ENCODE results near the gene ARR3.
"Not testable (repeated sequence)": the region's sequence is repeated elsewhere in the genome, so short reads cannot be mapped to it uniquely, and the experiment has no call there.

The ARR3 gene

DNA sequence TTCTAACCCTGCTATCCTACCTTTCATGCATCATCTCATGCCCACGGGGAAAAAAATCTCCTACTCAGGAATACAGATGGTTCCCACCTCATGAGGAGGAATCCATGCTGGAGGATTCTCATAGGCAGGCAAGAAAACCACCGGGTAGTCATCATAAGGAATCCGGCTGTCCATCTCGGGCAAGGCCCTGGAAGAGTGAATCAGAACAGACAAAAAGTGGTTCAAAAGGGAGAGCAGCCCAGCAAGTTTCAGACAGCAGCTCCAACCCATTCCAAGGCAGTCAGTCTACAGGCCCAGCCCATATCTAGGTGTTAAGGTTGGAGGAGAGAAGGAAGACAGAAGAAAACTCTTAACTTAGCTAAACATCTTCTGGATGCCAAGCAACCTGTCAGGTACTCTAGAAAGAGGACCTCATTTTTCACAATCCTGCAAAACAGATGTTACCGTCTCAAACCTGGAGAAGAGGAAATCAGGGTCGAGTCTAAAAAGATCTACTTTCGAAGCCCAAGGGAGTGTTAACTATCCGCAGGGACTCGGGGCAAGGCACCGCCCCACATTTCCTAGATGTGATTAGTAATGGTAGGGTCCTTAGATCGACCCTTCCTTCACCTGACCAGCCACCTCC lies 21.1 kb downstream of the ARR3 start:
- H3K9me3 ChIP-seq (ENCODE audit: control insufficient read depth, insufficient read depth, low read length), result peaks cover 2% of the 10 kb centered on the region
- H3K4me1 ChIP-seq (ENCODE audit: control insufficient read depth, insufficient read depth, low read length), result peaks cover 3% of the 10 kb centered on the region
- H3K36me3 ChIP-seq (ENCODE audit: control insufficient read depth, insufficient read depth, low read length), result peaks cover 2% of the 10 kb centered on the region
- peak overlapping the region; percentile 77 for H3K4me3 ChIP-seq (ENCODE audit: low read depth, low read length)
- H3K9ac ChIP-seq (ENCODE audit: low read depth, low read length), result peak overlapping the region; percentile 26
- H3K27me3 ChIP-seq (ENCODE audit: control insufficient read depth, insufficient read depth, low read length), result no peaks in the 10 kb centered on the region

DNA sequence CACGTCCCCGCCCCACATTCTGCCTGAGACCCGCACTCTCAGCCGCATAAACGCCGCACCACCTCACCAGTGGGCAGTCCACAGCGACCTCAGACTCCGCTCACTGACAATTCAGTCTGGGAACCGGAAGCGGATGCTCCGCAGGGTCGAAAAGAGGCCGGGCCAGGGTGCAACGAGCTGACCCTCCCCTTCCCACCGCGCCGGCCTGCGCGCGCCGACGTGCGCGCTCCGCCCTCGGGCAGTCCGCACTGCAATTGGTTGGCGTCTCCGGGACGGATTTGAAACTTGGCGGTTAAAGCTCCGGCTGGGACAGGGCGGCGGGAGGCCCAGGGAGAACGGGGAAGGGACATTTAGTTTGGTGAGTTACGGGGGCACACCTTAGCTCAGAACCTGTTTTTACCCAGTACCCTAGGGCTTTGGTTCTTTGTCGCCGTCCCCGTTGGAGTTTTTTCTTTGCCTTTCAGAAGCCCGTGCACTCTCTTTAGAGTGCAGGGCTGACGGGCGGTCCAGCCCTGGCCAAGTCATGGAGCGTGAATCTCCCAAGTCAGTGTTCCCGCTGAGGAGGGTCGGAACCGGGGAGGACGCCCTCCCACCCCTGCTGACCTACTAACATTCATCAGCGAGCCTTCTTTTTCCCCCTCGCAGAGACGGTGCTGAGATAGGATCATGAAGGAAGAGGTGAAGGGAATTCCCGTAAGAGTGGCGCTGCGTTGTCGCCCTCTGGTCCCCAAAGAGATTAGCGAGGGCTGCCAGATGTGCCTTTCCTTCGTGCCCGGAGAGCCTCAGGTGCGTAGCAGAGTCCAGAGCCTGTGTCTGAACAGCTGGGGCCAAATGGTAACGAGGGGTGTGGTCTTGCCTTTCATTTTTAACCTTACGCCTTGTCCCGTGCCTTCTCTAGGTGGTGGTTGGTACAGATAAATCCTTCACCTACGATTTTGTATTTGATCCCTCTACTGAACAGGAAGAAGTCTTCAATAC lies 21.9 kb downstream of the ARR3 start, which contains the start of the genes KIF4A and PDZD11:
Gene KIF4A (plus strand): TSS at position 312 of the 978 bp plus-strand sequence. CDS start 355 bp downstream, at position 667.
Gene PDZD11 (minus strand): TSS at position 135 of the 978 bp plus-strand sequence. CDS start 586 bp downstream, outside the sequence.
- peaks cover 2% of the 10 kb centered on the region for H3K9me3 ChIP-seq (ENCODE audit: control insufficient read depth, insufficient read depth, low read length)
- H3K9ac ChIP-seq (ENCODE audit: low read depth, low read length), result peak within 1 kb of the TSS; percentile 79
- peaks cover 3% of the 10 kb centered on the region for H3K4me1 ChIP-seq (ENCODE audit: control insufficient read depth, insufficient read depth, low read length)
- no peaks in the 10 kb centered on the region for H3K27me3 ChIP-seq (ENCODE audit: control insufficient read depth, insufficient read depth, low read length)
- H3K4me3 ChIP-seq (ENCODE audit: low read depth, low read length), result peak within 1 kb of the TSS; percentile 77
- peaks cover 2% of the 10 kb centered on the region for H3K36me3 ChIP-seq (ENCODE audit: control insufficient read depth, insufficient read depth, low read length)

DNA sequence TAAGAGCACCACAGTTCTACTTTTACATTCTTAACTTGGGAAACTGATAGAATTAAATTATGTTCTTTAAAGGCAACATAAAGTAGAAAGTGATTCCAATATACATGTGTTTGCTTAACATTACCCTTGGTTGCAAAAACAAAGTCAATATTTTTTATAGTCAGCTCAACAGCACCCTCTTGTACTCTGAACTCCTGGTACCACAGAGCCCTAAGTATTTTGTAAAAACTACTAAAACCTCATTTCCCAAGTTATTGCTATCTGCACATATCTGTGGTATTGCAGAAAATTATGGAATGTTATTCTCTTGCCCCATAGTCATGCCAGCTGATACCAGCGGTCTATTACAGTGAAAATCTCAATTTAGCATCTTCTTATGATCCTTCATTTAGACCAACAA lies 24.7 kb downstream of the ARR3 start:
- Histone ChIP-seq H3K27me3 (ENCODE audit: control insufficient read depth, insufficient read depth, low read length) (no peaks in the 10 kb centered on the region), H3K4me3 (ENCODE audit: low read depth, low read length) (no peak overlapping the region), H3K9ac (ENCODE audit: low read depth, low read length) (no peak overlapping the region), H3K9me3 (ENCODE audit: control insufficient read depth, insufficient read depth, low read length) (peaks cover 2% of the 10 kb centered on the region), H3K36me3 (ENCODE audit: control insufficient read depth, insufficient read depth, low read length) (peaks cover 3% of the 10 kb centered on the region), H3K4me1 (ENCODE audit: control insufficient read depth, insufficient read depth, low read length) (peaks cover 3% of the 10 kb centered on the region)

DNA sequence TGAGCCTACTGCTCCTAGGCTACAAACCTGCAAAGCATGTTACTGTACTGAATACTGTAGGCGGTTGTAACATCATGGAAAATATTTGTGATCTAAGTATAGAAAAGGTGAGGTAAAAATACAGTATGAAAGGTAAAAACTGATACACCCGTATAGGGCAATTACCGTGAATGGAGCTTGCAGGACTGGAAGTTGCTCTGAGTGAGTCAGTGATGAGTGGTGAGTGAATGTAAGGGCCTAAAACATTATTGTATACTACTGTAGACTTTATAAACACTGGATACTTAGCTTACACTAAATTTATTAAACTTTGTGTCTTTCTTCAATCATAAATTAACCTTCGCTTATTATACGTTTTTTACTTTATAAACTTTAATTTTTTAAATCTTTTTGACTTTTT lies 25.5 kb downstream of the ARR3 start:
- Histone ChIP-seq H3K4me1 (ENCODE audit: control insufficient read depth, insufficient read depth, low read length) (peaks cover 3% of the 10 kb centered on the region), H3K9me3 (ENCODE audit: control insufficient read depth, insufficient read depth, low read length) (no peaks in the 10 kb centered on the region), H3K4me3 (ENCODE audit: low read depth, low read length) (no peak overlapping the region), H3K9ac (ENCODE audit: low read depth, low read length) (no peak overlapping the region), H3K36me3 (ENCODE audit: control insufficient read depth, insufficient read depth, low read length) (peaks cover 3% of the 10 kb centered on the region), H3K27me3 (ENCODE audit: control insufficient read depth, insufficient read depth, low read length) (no peaks in the 10 kb centered on the region)

DNA sequence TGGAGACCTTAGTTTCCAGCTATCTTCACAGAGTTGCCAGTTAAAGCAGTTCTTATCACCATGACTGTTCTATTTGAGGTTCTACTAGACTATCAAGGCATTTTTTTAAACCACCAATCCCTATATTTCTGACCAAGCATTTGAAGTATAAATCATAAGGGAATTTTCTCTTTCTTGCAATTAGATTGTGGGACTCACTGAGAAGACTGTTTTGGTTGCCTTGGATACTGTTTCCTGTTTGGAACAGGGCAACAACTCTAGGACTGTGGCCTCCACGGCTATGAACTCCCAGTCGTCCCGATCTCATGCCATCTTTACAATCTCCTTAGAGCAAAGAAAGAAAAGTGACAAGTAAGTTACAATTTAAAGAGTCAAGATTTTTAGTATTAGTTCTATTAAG lies 33.6 kb downstream of the ARR3 start:
- no peaks in the 10 kb centered on the region for H3K27me3 ChIP-seq (ENCODE audit: control insufficient read depth, insufficient read depth, low read length)
- H3K4me1 ChIP-seq (ENCODE audit: control insufficient read depth, insufficient read depth, low read length), result no peaks in the 10 kb centered on the region
- H3K9me3 ChIP-seq (ENCODE audit: control insufficient read depth, insufficient read depth, low read length), result peaks cover 4% of the 10 kb centered on the region
- no peak overlapping the region for H3K4me3 ChIP-seq (ENCODE audit: low read depth, low read length)
- H3K36me3 ChIP-seq (ENCODE audit: control insufficient read depth, insufficient read depth, low read length), result peaks cover 3% of the 10 kb centered on the region
- H3K9ac ChIP-seq (ENCODE audit: low read depth, low read length), result no peak overlapping the region

DNA sequence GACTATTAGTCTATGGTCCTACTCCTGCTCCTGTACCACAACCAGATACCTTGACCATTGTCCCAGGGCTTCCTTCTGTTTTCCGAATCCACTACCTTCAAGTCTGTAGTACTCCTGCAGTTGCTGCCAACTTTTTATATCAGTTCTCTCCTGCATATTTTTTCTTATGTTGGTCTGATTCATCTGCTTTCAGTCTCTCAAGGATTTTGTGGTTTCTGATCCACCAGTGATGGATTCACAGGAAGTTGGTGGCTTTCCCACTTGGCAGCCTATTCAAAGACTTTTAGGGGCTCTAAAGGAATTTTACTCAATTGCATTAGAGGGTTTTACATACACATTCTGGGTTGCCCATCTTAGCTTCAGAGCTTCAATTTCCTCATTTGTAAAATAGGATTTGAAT lies 45.4 kb downstream of the ARR3 start:
- Histone ChIP-seq H3K9me3 (ENCODE audit: control insufficient read depth, insufficient read depth, low read length) (no peaks in the 10 kb centered on the region), H3K36me3 (ENCODE audit: control insufficient read depth, insufficient read depth, low read length) (no peaks in the 10 kb centered on the region), H3K4me3 (ENCODE audit: low read depth, low read length) (no peak overlapping the region), H3K9ac (ENCODE audit: low read depth, low read length) (no peak overlapping the region), H3K27me3 (ENCODE audit: control insufficient read depth, insufficient read depth, low read length) (no peaks in the 10 kb centered on the region), H3K4me1 (ENCODE audit: control insufficient read depth, insufficient read depth, low read length) (no peaks in the 10 kb centered on the region)

DNA sequence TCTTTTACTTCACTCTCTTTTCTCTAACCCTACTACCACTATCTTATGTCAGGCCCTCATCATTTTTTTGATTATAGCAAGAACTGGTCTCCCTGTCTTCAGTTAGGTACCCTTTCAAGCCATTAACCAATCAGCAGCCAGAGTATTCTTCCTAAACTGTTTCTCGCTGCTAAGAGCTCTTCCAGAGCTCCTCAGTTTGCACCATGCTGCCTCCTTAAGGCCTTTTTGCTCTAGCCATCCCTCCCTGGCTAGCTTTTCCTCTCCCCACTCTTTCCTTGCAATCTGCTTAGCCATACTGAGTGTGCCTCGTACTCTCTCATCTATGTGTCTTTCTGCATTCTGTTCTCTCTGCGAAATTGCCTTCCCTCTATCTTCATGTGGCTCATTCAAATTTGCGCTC lies 54.6 kb downstream of the ARR3 start:
- no peaks in the 10 kb centered on the region for H3K27me3 ChIP-seq (ENCODE audit: control insufficient read depth, insufficient read depth, low read length)
- H3K36me3 ChIP-seq (ENCODE audit: control insufficient read depth, insufficient read depth, low read length), result no peaks in the 10 kb centered on the region
- no peak overlapping the region for H3K9ac ChIP-seq (ENCODE audit: low read depth, low read length)
- H3K9me3 ChIP-seq (ENCODE audit: control insufficient read depth, insufficient read depth, low read length), result peaks cover 3% of the 10 kb centered on the region
- no peaks in the 10 kb centered on the region for H3K4me1 ChIP-seq (ENCODE audit: control insufficient read depth, insufficient read depth, low read length)
- H3K4me3 ChIP-seq (ENCODE audit: low read depth, low read length), result no peak overlapping the region

DNA sequence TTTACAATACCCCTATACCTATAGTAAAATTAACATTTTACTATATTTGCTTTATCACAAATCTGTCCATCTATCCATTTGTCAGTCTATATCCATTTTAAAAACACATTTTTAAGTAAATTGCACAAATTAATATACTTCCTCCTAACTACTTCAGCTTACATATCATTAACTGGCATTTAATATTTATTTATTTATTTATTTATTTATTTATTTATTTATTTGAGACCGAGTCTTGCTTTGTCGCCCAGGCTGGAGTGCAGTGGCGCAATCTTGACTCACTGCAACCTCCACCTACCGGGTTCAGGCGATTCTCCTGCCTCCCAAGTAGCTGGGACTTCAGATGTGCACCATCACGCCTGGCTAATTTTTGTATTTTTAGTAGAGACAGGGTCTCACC lies 55.5 kb downstream of the ARR3 start:
- H3K9ac ChIP-seq (ENCODE audit: low read depth, low read length); H3K4me1 ChIP-seq (ENCODE audit: control insufficient read depth, insufficient read depth, low read length); H3K4me3 ChIP-seq (ENCODE audit: low read depth, low read length); H3K9me3 ChIP-seq (ENCODE audit: control insufficient read depth, insufficient read depth, low read length); H3K27me3 ChIP-seq (ENCODE audit: control insufficient read depth, insufficient read depth, low read length); H3K36me3 ChIP-seq (ENCODE audit: control insufficient read depth, insufficient read depth, low read length): not testable (repeated sequence)

DNA sequence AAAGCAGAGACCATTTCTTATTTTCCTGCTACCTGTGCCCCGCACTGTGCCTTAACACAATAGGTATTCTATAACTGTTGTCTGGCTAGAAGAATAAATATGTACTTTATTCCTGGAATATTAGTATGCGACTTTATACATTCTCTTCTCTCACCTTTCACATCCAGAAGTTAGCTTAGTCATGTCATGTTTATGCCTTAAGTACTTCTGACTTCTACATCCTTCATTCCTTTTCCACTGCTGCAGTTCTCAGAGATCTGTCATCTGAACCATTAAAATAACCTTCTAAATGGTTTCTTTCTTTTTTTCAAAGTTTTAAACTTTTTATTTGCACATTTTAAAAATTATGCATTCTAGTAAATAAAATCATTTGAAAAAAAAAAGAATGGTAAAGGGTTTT lies 56.2 kb downstream of the ARR3 start:
- H3K9me3 ChIP-seq (ENCODE audit: control insufficient read depth, insufficient read depth, low read length), result peaks cover 3% of the 10 kb centered on the region
- no peaks in the 10 kb centered on the region for H3K27me3 ChIP-seq (ENCODE audit: control insufficient read depth, insufficient read depth, low read length)
- H3K4me1 ChIP-seq (ENCODE audit: control insufficient read depth, insufficient read depth, low read length), result no peaks in the 10 kb centered on the region
- H3K9ac ChIP-seq (ENCODE audit: low read depth, low read length), result no peak overlapping the region
- no peaks in the 10 kb centered on the region for H3K36me3 ChIP-seq (ENCODE audit: control insufficient read depth, insufficient read depth, low read length)
- H3K4me3 ChIP-seq (ENCODE audit: low read depth, low read length), result no peak overlapping the region

DNA sequence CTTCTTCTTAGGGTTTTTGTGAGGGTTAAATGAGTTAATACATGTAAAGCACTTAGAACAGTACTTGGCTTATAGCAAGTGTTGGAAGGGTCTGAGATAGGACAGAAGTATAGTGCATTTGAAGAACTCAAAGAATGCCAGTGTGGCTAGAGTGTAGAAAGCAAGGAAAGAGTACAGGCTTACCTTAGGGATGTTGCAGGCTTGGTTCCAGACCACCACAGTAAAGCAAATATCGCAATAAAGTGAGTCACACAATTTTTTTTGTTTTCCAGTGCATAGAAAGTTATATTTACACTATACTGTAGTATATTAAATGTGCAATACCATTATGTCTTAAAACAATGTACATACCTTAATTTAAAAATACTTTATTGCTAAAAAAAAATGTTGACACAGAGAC lies 63.0 kb downstream of the ARR3 start:
- Histone ChIP-seq H3K9ac (ENCODE audit: low read depth, low read length) (no peak overlapping the region), H3K4me3 (ENCODE audit: low read depth, low read length) (no peak overlapping the region), H3K27me3 (ENCODE audit: control insufficient read depth, insufficient read depth, low read length) (no peaks in the 10 kb centered on the region), H3K36me3 (ENCODE audit: control insufficient read depth, insufficient read depth, low read length) (no peaks in the 10 kb centered on the region), H3K9me3 (ENCODE audit: control insufficient read depth, insufficient read depth, low read length) (no peaks in the 10 kb centered on the region), H3K4me1 (ENCODE audit: control insufficient read depth, insufficient read depth, low read length) (no peaks in the 10 kb centered on the region)

Data from iPS-15b (cell line).